ENCODE data around the gene CBFA2T3.

Gene CBFA2T3

DNA sequence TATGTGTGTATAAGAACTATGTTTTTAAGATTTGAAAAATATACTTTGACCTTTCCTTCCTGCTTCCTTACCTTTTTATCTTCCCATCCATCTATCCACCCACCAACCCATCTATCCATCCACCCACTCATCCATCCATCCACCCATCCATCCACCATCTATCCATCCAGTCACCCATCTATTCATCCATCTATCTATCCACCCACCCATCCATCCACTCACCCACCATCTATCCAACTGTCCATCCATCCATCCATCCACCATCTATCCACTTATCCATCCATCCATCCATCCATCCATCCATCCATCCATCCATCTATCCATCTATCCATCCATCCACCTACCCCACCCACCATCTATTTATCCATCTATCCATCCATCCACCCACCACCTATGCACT, 12.4 kb downstream of the CBFA2T3 start:
- Mint-ChIP-seq H3K27ac (no peak overlapping the region), H3K27me3 (ENCODE audit: low read depth) (peaks cover 16% of the 10 kb centered on the region), H3K36me3 (ENCODE audit: low read depth) (peaks cover 5% of the 10 kb centered on the region), H3K4me3 (no peak overlapping the region), H3K9me3 (peaks cover 4% of the 10 kb centered on the region), H3K4me1 (no peaks in the 10 kb centered on the region)
- TF ChIP-seq, protein P1, sequence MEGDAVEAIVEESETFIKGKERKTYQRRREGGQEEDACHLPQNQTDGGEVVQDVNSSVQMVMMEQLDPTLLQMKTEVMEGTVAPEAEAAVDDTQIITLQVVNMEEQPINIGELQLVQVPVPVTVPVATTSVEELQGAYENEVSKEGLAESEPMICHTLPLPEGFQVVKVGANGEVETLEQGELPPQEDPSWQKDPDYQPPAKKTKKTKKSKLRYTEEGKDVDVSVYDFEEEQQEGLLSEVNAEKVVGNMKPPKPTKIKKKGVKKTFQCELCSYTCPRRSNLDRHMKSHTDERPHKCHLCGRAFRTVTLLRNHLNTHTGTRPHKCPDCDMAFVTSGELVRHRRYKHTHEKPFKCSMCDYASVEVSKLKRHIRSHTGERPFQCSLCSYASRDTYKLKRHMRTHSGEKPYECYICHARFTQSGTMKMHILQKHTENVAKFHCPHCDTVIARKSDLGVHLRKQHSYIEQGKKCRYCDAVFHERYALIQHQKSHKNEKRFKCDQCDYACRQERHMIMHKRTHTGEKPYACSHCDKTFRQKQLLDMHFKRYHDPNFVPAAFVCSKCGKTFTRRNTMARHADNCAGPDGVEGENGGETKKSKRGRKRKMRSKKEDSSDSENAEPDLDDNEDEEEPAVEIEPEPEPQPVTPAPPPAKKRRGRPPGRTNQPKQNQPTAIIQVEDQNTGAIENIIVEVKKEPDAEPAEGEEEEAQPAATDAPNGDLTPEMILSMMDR (IDR thresholded peaks at IDR 0.05; ENCODE audit: unreplicated experiment in 3 of 3), result no peak

DNA sequence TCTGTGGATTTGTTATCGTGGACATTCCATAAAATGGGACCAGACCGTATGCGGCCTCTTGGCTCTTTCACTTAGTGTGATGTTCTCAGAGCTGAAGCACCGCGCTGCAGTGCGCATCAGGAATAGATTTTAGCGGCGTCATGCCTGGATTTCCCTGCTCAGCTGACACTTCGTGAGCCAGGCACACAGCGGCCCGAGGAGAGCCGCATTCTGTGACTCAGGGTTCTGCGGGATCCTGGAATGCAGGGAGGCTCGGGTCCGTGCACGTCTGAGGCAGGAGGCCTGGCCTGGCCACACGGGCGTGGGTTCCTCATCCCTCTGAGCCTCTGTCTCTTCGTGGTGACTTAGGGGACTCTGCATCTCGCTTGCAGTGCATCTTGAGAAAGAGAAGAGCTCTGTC, 13.4 kb downstream of the CBFA2T3 start:
- TF ChIP-seq, protein P1 (IDR thresholded peaks at IDR 0.05; ENCODE audit: unreplicated experiment in 3 of 3), result no peak
- Mint-ChIP-seq H3K9me3 (peaks cover 4% of the 10 kb centered on the region), H3K4me1 (no peaks in the 10 kb centered on the region), H3K36me3 (ENCODE audit: low read depth) (peaks cover 5% of the 10 kb centered on the region), H3K27ac (no peak overlapping the region), H3K4me3 (no peak overlapping the region), H3K27me3 (ENCODE audit: low read depth) (peaks cover 25% of the 10 kb centered on the region)

DNA sequence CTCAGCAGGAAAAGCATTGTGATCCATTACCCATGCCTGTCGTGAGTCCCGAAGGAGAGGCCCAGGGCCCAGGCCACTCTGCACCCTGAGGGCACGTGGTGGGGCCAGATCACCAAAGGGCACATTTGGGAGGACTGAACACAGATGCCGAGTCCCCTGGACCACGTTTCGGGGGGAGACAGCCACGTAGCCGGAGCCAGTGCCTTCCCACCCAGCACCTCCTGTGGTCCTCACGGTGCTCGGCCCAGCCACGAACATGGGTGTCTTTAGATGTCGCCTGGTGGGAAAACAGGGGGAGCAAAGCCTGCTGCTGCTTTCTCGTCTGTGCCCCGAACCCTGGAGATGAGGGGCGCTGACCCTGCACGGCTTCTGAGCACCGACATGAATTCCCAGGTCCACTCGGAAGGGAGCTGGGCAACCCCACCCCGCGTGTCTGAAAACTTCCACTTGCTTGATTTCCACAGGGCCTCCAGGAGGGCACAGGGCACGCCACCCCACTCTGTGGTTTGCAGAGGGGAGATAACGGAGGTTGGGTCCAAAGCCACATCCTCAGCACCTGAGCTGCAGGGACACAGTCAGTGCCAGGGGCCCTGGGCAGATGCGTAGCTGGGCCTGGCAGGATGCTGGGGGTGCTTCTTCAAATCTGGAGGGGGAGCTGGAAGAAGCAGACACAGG, 14.4 kb downstream of the CBFA2T3 start:
- Mint-ChIP-seq H3K27me3 (ENCODE audit: low read depth) (peaks cover 25% of the 10 kb centered on the region), H3K9me3 (peaks cover 4% of the 10 kb centered on the region), H3K4me3 (no peak overlapping the region), H3K36me3 (ENCODE audit: low read depth) (peaks cover 5% of the 10 kb centered on the region), H3K4me1 (no peaks in the 10 kb centered on the region), H3K27ac (no peak overlapping the region)
- TF ChIP-seq, protein P1 (IDR thresholded peaks at IDR 0.05; ENCODE audit: unreplicated experiment in 3 of 3), result no peak

DNA sequence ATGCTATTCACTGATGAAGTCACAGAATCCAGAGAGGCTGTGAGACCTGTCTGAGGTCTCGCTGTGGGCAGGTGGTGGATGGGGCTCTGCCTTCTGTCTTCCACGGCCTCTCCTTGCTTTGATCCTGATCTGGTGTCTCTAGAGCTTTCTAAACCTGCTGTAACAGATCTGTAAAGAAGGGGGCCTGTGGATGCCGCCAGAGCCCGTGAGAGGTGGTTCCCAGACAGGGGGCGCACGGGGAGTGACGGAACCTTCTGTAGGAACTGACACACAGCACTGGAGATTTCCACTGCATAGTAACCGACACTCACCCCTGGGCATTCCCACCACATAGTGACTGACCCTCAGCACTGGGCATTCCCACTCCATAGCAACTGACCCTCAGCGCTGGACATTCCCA, 16.0 kb downstream of the CBFA2T3 start:
- Mint-ChIP-seq H3K27me3 (ENCODE audit: low read depth) (peaks cover 32% of the 10 kb centered on the region), H3K36me3 (ENCODE audit: low read depth) (peaks cover 5% of the 10 kb centered on the region), H3K9me3 (peaks cover 4% of the 10 kb centered on the region), H3K27ac (no peak overlapping the region), H3K4me3 (no peak overlapping the region), H3K4me1 (no peaks in the 10 kb centered on the region)
- TF ChIP-seq, protein P1 (IDR thresholded peaks at IDR 0.05; ENCODE audit: unreplicated experiment in 3 of 3), result no peak

DNA sequence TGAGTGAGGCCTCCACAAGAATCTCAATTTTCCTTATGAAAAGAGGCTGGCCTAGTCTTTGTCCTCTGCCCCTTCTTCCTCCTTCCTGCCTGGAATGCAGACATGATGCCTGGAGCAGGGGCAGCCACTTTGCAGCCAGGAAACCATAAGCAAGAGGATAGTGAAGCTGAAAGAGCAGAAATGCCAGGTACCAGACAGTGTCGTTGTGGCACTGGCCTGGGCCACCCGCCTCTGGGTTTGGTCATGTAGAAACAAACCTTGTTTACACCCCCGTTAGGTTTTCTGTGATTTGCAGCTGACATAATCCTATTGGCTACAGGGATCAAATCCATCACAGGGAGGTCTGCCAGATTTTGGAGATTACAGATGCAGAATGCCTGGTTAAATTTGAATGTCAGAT, 16.5 kb downstream of the CBFA2T3 start:
- Mint-ChIP-seq H3K27me3 (ENCODE audit: low read depth) (peaks cover 32% of the 10 kb centered on the region), H3K4me3 (no peak overlapping the region), H3K27ac (no peak overlapping the region), H3K36me3 (ENCODE audit: low read depth) (peaks cover 5% of the 10 kb centered on the region), H3K9me3 (peaks cover 4% of the 10 kb centered on the region), H3K4me1 (no peaks in the 10 kb centered on the region)
- TF ChIP-seq, protein P1 (IDR thresholded peaks at IDR 0.05; ENCODE audit: unreplicated experiment in 3 of 3), result no peak

DNA sequence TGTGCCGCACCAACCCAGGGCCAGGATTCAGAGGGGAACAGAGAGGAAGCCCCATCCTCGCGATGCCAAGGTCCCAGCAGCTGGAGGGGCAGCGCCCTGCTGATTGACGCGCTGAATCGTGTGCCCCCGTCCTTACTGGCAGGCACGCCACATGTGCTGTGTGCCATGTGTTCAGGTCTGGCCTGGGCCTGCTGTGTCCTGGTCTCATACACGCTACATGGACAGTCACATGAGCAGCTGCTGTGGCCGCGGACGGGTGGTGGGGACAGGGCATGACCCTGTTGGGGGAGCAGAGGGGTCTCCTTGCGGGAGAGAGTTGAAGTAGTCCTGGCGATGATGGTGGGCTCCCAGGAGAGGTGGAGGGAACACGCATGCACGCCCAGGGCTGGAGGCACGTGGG, 18.0 kb downstream of the CBFA2T3 start:
- H3K36me3 Mint-ChIP-seq (ENCODE audit: low read depth), result peaks cover 5% of the 10 kb centered on the region
- H3K4me3 Mint-ChIP-seq, result no peak overlapping the region
- TF ChIP-seq, protein P1 (IDR thresholded peaks at IDR 0.05; ENCODE audit: unreplicated experiment in 3 of 3), result no peak
- H3K9me3 Mint-ChIP-seq, result peaks cover 4% of the 10 kb centered on the region
- peaks cover 27% of the 10 kb centered on the region for H3K27me3 Mint-ChIP-seq (ENCODE audit: low read depth)
- no peak overlapping the region for H3K27ac Mint-ChIP-seq
- H3K4me1 Mint-ChIP-seq, result no peaks in the 10 kb centered on the region

Measured in nephron (organoid).